ENCODE results near the gene NELL1.

Gene NELL1

DNA sequence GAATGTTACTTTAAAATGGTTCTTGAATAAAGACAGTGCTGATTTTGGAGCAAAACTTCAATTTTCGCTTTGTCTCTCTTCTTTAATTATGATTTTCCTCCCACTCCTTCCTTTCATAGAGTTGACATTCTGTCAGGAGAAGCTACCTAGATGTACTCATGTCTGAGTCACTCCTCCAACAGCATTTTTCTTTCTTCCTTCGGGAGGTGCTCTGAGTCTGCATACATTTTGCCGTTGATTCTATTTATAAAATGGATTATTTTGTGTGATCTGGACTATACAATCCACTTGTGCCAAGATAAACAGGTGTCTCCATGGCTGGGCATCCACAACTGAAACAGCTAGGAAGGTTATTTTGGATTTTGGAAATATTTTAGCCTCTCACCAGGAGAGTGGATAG, 935.2 kb downstream of the NELL1 start:
- DNase-seq, result no peak

DNA sequence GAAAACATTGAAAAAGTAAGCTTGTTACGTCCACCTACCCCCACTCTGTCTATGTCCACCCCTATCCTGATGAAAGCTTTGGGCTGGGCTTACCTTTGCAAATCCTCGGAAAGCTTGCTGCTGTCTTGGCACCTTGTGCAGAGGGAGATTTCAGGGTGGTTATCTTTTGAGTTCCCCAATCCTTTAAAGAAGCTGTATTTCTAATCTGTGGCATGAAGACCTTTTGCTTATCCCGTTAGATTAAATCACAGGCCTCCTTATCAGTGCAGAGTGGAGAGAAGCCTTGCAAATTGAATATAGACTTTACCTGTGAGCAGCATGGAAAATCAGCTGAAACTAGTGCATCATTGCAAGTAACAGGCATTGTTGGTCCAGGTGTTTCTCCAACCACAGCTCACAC, 942.9 kb downstream of the NELL1 start:
- no peak for DNase-seq

DNA sequence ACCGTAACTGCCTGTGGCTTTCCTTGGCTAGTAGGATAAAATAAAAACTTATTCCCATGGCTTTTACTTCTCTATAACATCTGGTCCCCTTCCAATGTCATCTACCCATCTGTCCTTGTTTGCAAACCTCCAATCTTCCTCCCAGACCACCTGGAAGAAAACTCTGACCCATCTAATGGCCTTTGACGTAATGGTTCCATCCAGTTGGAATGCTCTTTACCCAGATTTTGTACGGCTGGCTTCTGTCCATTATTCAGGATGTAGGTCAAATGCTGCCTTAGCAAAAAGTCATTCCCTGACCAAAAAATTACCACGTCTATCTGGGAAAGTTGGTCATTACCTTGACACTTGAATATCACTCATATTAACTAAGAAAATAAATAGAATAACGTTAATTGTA, 945.6 kb downstream of the NELL1 start:
- no peak for DNase-seq

DNA sequence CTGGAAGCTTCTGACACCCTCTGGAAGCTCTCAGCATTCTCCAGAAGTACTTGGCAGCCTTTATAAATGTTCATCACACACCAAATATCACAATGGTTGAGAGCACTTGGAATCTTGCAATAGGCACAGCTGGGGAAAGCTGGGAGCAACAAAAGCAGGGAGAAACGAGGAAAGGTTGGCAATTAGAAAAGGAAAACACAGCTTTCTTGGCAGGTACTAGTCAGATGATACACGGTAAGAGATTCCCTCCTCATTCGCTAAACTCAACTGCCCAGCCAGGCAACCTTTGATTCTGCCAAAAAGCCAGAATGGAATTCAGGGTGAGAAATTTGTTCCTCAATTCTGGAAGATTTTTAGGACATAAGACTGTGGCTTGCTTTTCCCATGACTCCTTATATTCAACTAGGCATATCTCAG, 946.6 kb downstream of the NELL1 start:
- no peak for DNase-seq

DNA sequence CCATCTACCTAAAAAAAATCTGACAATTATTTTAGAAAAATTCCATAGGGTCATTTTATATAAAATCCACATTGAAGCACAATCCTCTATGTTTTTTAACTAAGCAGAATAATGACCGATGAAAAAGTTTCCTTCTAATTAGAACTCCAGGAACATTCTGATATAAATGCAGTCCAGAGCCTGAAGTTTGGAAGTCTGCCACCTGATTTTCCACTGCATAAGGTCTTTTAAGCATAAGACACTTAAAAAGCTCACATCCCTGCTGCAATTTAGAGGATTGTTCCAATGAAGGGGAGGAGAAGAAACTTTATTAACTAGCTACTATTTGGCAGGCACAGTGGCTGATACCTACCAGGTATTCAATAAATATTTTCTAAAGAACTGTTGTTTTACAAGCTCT, 953.2 kb downstream of the NELL1 start:
- no peak for DNase-seq

DNA sequence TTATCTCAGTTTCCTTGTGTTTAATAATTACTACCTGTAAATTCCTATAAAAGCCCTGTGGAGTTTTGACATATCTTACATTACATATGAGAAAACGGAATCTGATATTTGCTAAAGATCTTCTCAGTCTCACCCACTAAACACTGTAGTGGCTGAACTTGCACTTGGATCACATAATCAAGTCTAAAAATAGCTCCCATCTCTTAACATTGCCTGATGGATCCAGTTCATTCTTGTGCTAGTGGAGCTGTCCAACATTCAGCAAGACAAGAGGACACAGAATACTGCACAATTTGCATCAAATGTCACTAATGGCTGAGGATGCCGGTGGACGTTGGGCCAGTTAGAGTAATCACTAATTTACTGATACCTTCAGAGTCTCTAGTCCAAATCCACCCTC, 953.6 kb downstream of the NELL1 start:
- DNase-seq, result no peak

Measured in GOT3 (cell line).